Measurements from ENCODE around the gene NADK2. TPM values are rescaled to one million over a fixed set of nuclear protein-coding genes. Genes with fewer than 3 reads are reported as not detected.

NADK2 gene
- polyA plus RNA-seq, 1 of the 3 experiments (the other 2 are of a cell fraction): 7.6 TPM

GRCh38 chr5:36237751-36238150 is 4.0 kb downstream of the NADK2 start:
- Histone ChIP-seq H3K9ac (no peak overlapping the region), H3K9me3 (no peaks in the 10 kb centered on the region), H4K20me1 (ENCODE audit: insufficient read depth) (no peaks in the 10 kb centered on the region), H3K9me2 (no peaks in the 10 kb centered on the region), H3K27ac (ENCODE audit: low read depth in 2 of 2, low read length in 1 of 2) (peak overlapping the region in 1 of 2 experiments; percentile 28; a peak in 1 of 4 replicates), H3K79me2 (ENCODE audit: insufficient read depth) (peaks cover 59% of the 10 kb centered on the region), H3K4me3 (ENCODE audit: low read depth in 2 of 2, low read length in 1 of 2) (no peak overlapping the region), H3K27me3 (ENCODE audit: insufficient read depth) (no peaks in the 10 kb centered on the region), H3K36me3 (replicated peaks in 1 of 2; ENCODE audit: control insufficient read depth in 1 of 2, insufficient read depth in 2 of 2, low read length in 1 of 2) (no peaks in the 10 kb centered on the region), H2AFZ (ENCODE audit: low read depth) (no peak overlapping the region), H3F3A (replicated peaks; ENCODE audit: insufficient read depth) (peaks cover 10% of the 10 kb centered on the region), H3K4me2 (no peak overlapping the region), H3K4me1 (ENCODE audit: control insufficient read depth in 1 of 2, insufficient read depth in 2 of 2, low read depth in 1 of 2, low read length in 1 of 2) (peaks cover 19 to 25% of the 10 kb centered on the region in 2 experiments)
- POLR2A ChIA-PET: interaction anchor here (0.6 kb wide), 1 partner anchor 74 kb away, joined by 3 read pairs; no protein-coding TSS in a partner anchor
- WGBS (ENCODE audit: low lambda C conversion rate): 96% methylated on average over 2 of the region's 2 CpGs
- no peak for DNase-seq
- CTCF ChIA-PET: interaction anchor here (1.0 to 1.8 kb wide), 3 partner anchors 12 to 68 kb away, joined by 3 to 5 read pairs (median 4); no protein-coding TSS in a partner anchor
- TF ChIP-seq TCF12 (IDR thresholded peaks at IDR 0.05): no peak
- no peak for TF ChIP-seq NRF1 (IDR thresholded peaks at IDR 0.05; ENCODE audit: low read depth, low read length)
- TF ChIP-seq FOXM1 (IDR thresholded peaks at IDR 0.05; ENCODE audit: low read depth): no peak
- TF ChIP-seq EP300 (IDR thresholded peaks at IDR 0.05; ENCODE audit: borderline replicate concordance in 1 of 2, low read depth in 1 of 2, low read length in 1 of 2): no peak

- CTCF ChIA-PET: interaction anchor here (1.0 kb wide), 1 partner anchor 11 kb away, joined by 3 read pairs; no protein-coding TSS in a partner anchor
- Histone ChIP-seq H4K20me1 (ENCODE audit: insufficient read depth) (no peaks in the 10 kb centered on the region), H3K4me1 (ENCODE audit: control insufficient read depth in 1 of 2, insufficient read depth in 2 of 2, low read depth in 1 of 2, low read length in 1 of 2) (peaks cover 15 to 22% of the 10 kb centered on the region in 2 experiments), H3K4me2 (no peak overlapping the region), H3K27ac (ENCODE audit: low read depth in 2 of 2, low read length in 1 of 2) (no peak overlapping the region), H3K27me3 (ENCODE audit: insufficient read depth) (no peaks in the 10 kb centered on the region), H3K9me3 (no peaks in the 10 kb centered on the region), H2AFZ (ENCODE audit: low read depth) (no peak overlapping the region), H3F3A (replicated peaks; ENCODE audit: insufficient read depth) (peaks cover 10% of the 10 kb centered on the region), H3K79me2 (ENCODE audit: insufficient read depth) (peaks cover 68% of the 10 kb centered on the region), H3K4me3 (ENCODE audit: low read depth in 2 of 2, low read length in 1 of 2) (no peak overlapping the region), H3K9ac (no peak overlapping the region), H3K36me3 (replicated peaks in 1 of 2; ENCODE audit: control insufficient read depth in 1 of 2, insufficient read depth in 2 of 2, low read length in 1 of 2) (no peaks in the 10 kb centered on the region), H3K9me2 (no peaks in the 10 kb centered on the region)
- POLR2A ChIA-PET: no interaction called here
- TF ChIP-seq ZBTB33 (IDR thresholded peaks at IDR 0.05; ENCODE audit: borderline replicate concordance, low read depth) (no peak), RCOR1 (IDR thresholded peaks at IDR 0.05; ENCODE audit: low read length) (no peak), GATA2 (CRISPR knock-in tag; IDR thresholded peaks at IDR 0.05) (no peak), GABPA (IDR thresholded peaks at IDR 0.05; ENCODE audit: low read depth) (no peak), NRF1 (IDR thresholded peaks at IDR 0.05; ENCODE audit: low read depth, low read length) (no peak), MEF2A (IDR thresholded peaks at IDR 0.05; ENCODE audit: borderline replicate concordance, low read depth) (no peak)
- DNase-seq: no peak
Observed at GRCh38 chr5:36236801-36237200, 4.9 kb downstream of the NADK2 start.

- Histone ChIP-seq H3K9ac (no peak overlapping the region), H3K9me3 (no peaks in the 10 kb centered on the region), H3K9me2 (no peaks in the 10 kb centered on the region), H3K4me2 (no peak overlapping the region), H3F3A (replicated peaks; ENCODE audit: insufficient read depth) (peaks cover 3% of the 10 kb centered on the region), H3K27me3 (ENCODE audit: insufficient read depth) (no peaks in the 10 kb centered on the region), H3K4me1 (ENCODE audit: control insufficient read depth in 1 of 2, insufficient read depth in 2 of 2, low read depth in 1 of 2, low read length in 1 of 2) (peaks cover 0 to 3% of the 10 kb centered on the region in 2 experiments; a peak in 3 of 4 replicates), H2AFZ (ENCODE audit: low read depth) (no peak overlapping the region), H3K27ac (ENCODE audit: low read depth in 2 of 2, low read length in 1 of 2) (no peak overlapping the region), H3K4me3 (ENCODE audit: low read depth in 2 of 2, low read length in 1 of 2) (no peak overlapping the region), H4K20me1 (ENCODE audit: insufficient read depth) (no peaks in the 10 kb centered on the region), H3K36me3 (replicated peaks in 1 of 2; ENCODE audit: control insufficient read depth in 1 of 2, insufficient read depth in 2 of 2, low read length in 1 of 2) (no peaks in the 10 kb centered on the region), H3K79me2 (ENCODE audit: insufficient read depth) (peaks cover 40% of the 10 kb centered on the region)
- TF ChIP-seq RCOR1 (IDR thresholded peaks at IDR 0.05; ENCODE audit: low read length) (no peak), REST (IDR thresholded peaks at IDR 0.05; ENCODE audit: low read depth, low read length) (no peak), NFIC (IDR thresholded peaks at IDR 0.05; ENCODE audit: borderline replicate concordance) (no peak)
- ChIA-PET POLR2A (interaction anchor here (1.1 kb wide), 1 partner anchor 9 kb away, joined by 3 read pairs; the partner anchor contains the start of gene NADK2), CTCF (interaction anchor here (1.0 kb wide), 1 partner anchor 15 kb away, joined by 3 read pairs; no protein-coding TSS in a partner anchor)
- no peak for DNase-seq
- 93% methylated on average over 3 of the region's 3 CpGs for WGBS (ENCODE audit: low lambda C conversion rate)
Observed at GRCh38 chr5:36232533-36232932, 9.2 kb downstream of the NADK2 start.
